NB4 (cell line): Measurements from ENCODE around the gene MAP4K1.

Source experiments
- CTCF ChIP-seq: IDR thresholded peaks from one replicate; pipeline ENCODE4 v1.5.1; 2012; ENCODE audit warnings: low read depth, low read length
- POLR2A ChIP-seq: IDR thresholded peaks from 2 replicates; pipeline ENCODE4 v1.6.1; 2011; ENCODE audit warnings: mild to moderate bottlenecking; ENCODE audit not compliant: insufficient read length; ENCODE audit errors: extremely low read depth

DNA sequence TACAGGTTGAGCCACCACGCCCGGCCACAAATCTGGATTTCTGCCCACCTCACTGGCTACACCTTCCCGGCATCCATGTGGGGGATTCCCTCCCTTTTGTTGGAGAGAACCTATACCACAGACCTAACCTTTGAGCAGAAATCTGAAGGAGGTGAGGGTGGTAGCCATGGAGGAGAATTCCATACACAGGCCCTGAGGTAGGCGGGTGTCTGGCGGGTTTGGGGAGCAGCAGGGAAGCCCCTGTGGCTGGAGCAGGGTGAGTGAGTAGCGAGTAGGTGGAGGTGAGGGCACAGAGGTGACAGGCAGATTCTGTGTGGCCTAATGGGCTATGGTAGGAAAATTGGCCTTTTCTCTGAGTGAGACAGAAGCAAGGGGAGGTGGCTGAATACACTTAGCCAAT lies 11.8 kb upstream of the MAP4K1 start:
- TF ChIP-seq CTCF (no peak), POLR2A (no peak)
